Erythroblast (primary cell): Measurements from ENCODE around the gene TAF5L.
"Not testable (repeated sequence)": the region's sequence is repeated elsewhere in the genome, so short reads cannot be mapped to it uniquely, and the experiment has no call there.

Experiments
- DNase-seq, 2 experiments: peaks; one replicate each; lab custom pipeline; 2025; lab: John Stamatoyannopoulos, UW
- GATA1 ChIP-seq: IDR thresholded peaks from 2 replicates; pipeline ENCODE4 v1.6.1; 2011; ENCODE audit warnings: low read depth, mild to moderate bottlenecking, control low read depth, low read length, moderate library complexity
- POLR2A ChIP-seq: IDR thresholded peaks from 2 replicates; pipeline ENCODE4 v1.6.1; 2011; ENCODE audit warnings: mild to moderate bottlenecking, low read length

Gene TAF5L

GRCh38 chr1:229627003-229627402, 1.1 kb upstream of the TAF5L start:
- DNase-seq: no peak

GRCh38 chr1:229625071-229625914, 629 bp downstream of the TAF5L start:
- TF ChIP-seq GATA1 (no peak), POLR2A (peak; percentile 20)
- peak; percentile 76 to 84 for DNase-seq

More at GRCh38 chr1:229627003-229627402, 1.1 kb upstream of the TAF5L start:
- TF ChIP-seq GATA1: no peak
- no peak for TF ChIP-seq POLR2A

DNA sequence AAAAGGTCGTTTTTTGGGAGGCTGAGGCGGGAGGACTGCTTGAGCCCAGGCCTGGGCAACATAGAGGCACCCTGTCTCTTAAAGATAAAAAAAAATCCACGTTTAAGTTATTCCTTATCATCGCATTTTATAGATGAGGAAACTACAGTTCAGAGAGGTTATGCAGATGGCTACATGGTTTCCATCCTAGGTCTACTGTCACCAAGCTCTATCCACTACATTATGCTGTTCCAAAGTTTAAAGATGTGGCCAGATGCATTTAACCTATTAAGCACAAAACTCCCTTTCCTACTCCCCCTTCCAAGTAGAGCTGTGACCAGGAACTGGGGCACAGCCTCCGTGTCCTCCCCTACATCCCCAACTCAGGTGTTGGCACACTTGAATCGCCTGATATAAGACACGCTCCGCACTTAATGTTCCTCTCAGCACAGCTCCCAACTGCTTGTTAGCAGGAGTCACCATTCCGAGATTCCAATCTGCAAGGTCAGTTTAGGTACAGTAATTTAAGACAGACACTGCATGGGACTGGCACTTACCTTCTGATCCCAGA, 1.3 kb downstream of the TAF5L start:
- DNase-seq: no peak
- TF ChIP-seq GATA1: no peak
- TF ChIP-seq POLR2A: no peak

- DNase-seq: no peak
- TF ChIP-seq GATA1 (no peak), POLR2A (no peak)
These were observed 2.1 kb downstream of the TAF5L start for GRCh38 chr1:229623838-229624237.

- TF ChIP-seq POLR2A (no peak), GATA1 (no peak)
- DNase-seq: no peak
These were observed 2.7 kb downstream of the TAF5L start for GRCh38 chr1:229623225-229623624.

DNA sequence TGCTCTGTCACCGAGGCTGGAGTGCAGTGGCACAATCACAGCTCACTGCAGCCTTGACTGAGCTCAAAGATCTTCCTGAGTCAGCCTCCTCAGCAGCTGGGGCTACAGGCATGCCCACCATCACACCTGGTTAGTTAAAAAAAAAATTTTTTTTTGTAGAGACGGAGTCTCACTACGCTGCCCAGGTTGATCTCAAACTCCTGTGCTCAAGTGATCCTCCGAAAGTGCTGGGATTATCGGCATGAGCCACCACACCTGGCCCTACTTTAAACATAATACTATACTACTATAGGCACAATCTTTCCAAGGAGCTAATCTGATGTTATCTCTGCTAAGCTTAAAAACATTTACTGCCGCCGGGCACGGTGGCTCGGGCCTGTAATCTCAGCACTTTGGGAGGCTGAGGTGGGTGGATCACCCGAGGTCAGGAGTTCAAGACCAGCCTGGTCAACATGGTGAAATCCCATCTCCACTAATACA, 3.2 kb downstream of the TAF5L start:
- not testable (repeated sequence) for DNase-seq

- TF ChIP-seq POLR2A (no peak), GATA1 (no peak)
- DNase-seq: no peak
These were observed 4.3 kb downstream of the TAF5L start for GRCh38 chr1:229621663-229622062.

DNA sequence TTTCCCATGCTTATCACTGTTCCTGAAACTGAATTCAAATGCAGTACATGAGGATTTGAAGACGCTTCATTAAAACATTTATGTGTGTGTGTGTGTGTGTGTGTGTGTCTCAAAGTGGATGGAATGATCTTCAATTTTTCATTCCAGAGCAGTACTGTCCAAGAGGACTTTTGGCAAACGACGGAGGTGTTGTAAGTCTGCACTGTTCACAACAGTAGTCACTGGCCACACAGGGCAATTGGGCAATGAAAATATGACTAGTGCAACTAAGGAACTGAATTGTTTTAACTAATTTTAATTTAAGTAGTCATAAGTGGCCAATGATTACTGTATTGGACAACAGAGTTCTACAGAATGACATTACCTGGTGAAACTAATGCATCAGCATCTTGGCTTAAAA, 5.0 kb downstream of the TAF5L start:
- DNase-seq: no peak
- no peak for TF ChIP-seq GATA1
- TF ChIP-seq POLR2A: no peak

DNA sequence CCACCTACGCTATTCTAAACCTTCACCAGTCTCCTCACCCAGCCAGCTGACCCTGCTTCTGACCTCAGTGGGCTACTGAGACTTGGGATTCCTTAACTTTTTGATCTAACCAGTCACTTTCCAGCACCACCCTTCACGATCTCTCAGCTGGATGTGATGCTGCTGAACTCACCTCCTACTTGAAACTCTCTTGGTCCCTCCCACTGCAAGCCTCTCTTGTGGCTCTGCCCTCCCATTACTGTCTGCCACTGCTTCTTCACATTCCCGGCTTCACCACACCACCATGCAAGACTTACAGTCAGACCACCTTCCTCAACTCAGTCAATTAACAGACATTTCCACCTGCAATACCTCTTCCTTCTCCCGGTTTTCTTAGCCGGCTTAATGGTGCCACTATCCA, 6.3 kb downstream of the TAF5L start:
- TF ChIP-seq POLR2A: no peak
- no peak for TF ChIP-seq GATA1

DNA sequence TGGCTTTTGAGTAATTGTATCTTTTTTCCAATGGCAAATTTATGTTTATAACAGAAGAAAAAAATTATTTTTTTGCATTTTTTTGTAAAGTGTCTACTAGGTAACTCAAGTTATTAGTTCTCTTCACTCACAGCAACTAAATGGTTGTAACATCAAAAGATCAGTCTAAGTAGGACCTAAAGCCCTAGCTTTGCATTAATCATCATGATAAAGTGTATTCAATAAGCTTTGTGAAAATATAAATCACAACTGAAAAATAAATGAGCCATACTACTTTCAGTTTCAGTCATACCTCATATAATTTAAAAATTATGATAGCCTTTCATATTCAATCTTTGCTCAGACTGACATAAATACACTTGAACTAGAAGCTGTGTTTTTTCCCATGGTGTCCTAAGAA, 6.9 kb downstream of the TAF5L start:
- no peak for DNase-seq
- TF ChIP-seq POLR2A (no peak), GATA1 (no peak)

More for the DNA sequence above, 6.3 kb downstream of the TAF5L start:
- DNase-seq: no peak

- TF ChIP-seq GATA1 (no peak), POLR2A (no peak)
- DNase-seq: no peak
These were observed 8.4 kb downstream of the TAF5L start for GRCh38 chr1:229617351-229618100.

GRCh38 chr1:229614701-229615100, 11.2 kb downstream of the TAF5L start:
- TF ChIP-seq POLR2A (no peak), GATA1 (no peak)

GRCh38 chr1:229613938-229614337, 12.0 kb downstream of the TAF5L start:
- TF ChIP-seq GATA1 (no peak), POLR2A (no peak)
- no peak for DNase-seq

More at GRCh38 chr1:229614701-229615100, 11.2 kb downstream of the TAF5L start:
- no peak for DNase-seq

DNA sequence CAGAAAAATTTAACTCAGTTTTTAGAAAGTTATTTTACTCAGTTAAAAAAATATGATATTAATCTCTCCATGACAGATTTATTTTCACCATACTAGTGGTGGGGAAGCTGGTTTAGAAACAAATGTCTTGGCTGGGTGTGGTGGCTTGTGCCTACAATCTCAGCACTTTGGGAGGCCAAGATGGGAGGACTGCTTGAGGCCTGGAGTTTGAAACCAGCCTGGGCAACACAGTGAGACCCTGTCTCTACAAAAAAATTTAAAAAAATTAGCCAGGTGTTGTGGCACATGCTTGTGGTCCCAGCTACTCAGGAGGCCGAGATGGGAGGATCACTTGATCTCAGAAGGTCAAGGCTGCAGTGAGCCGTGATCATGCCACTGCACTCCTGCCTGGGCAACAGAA, 17.3 kb downstream of the TAF5L start:
- TF ChIP-seq GATA1 (no peak), POLR2A (no peak)
- no peak for DNase-seq

DNA sequence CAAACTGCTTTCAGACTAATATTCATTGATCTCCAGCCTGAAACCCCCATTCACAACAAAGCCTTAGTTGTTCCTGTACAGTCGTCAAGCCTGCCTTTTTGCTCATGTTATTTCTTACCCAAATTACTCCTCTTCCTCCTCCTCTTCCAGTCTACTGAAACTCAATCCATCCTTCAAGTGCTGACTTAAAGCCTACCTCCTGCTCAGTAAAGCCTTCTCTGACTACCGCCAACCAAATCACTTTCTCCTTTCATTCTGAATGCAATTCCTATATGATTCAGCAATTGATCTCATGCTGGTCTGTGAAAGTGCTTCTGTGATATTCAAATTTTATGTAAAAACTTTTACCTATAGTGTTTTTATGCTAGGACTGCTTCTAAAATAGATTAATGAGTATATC, 18.6 kb downstream of the TAF5L start:
- TF ChIP-seq POLR2A (no peak), GATA1 (no peak)
- DNase-seq: no peak
